WTC11 (cell line): ENCODE results near the gene OR2T10. TPM values are rescaled to one million over a fixed set of nuclear protein-coding genes. Genes with fewer than 3 reads are reported as not detected.

Source experiments
- ATAC-seq: fragments of 200-7000 bp; cut with Tn5 transposase; 2 replicates; pipeline ENCODE4 v1.10.0; 2021; ENCODE audit warnings: mild to moderate bottlenecking, moderate library complexity
- CTCF ChIA-PET: fragments of 300-600 bp; sonication (Branson Sonifier 250); formaldehyde crosslinking; loops from one replicate; lab custom pipeline; 2021; ENCODE audit warnings: antibody characterized with exemption; lab: Charles Lee
- POLR2A ChIA-PET: fragments of 350-600 bp; sonication (Branson Sonifier 250); formaldehyde crosslinking; loops from one replicate; lab custom pipeline; 2021; ENCODE audit warnings: antibody characterized with exemption; lab: Charles Lee
- DNase-seq: peaks from one replicate; pipeline ENCODE4 v3.0.0; 2021; ENCODE audit warnings: low spot score
- H3K27ac Mint-ChIP-seq: 2 replicates; pipeline ENCODE4 v1.8.0; 2021; ENCODE audit warnings: mixed read lengths
- H3K27me3 Mint-ChIP-seq: 2 replicates; pipeline ENCODE4 v1.8.0; 2021; ENCODE audit warnings: low read depth, mild to moderate bottlenecking, moderate library complexity, mixed read lengths
- H3K36me3 Mint-ChIP-seq: 2 replicates; pipeline ENCODE4 v1.8.0; 2021; ENCODE audit warnings: mixed read lengths
- H3K4me1 Mint-ChIP-seq: 2 replicates; pipeline ENCODE4 v1.8.0; 2022; ENCODE audit warnings: mixed read lengths
- H3K4me3 Mint-ChIP-seq: 2 replicates; pipeline ENCODE4 v1.8.0; 2021; ENCODE audit warnings: mild to moderate bottlenecking, moderate library complexity, mixed read lengths
- H3K9me3 Mint-ChIP-seq: 2 replicates; pipeline ENCODE4 v1.8.0; 2021; ENCODE audit warnings: mixed read lengths
- JUN ChIP-seq: sonication (generic); formaldehyde crosslinking; IDR thresholded peaks from 2 replicates; pipeline ENCODE4 v1.8.0; 2023; ENCODE audit warnings: mild to moderate bottlenecking, missing genetic modification reagents
- MYBL2 ChIP-seq: sonication (generic); formaldehyde crosslinking; IDR thresholded peaks from 2 replicates; pipeline ENCODE4 v1.8.1; 2023; ENCODE audit warnings: mild to moderate bottlenecking, moderate library complexity, missing genetic modification reagents
- PRRX2 ChIP-seq: fragments of 250-450 bp; sonication (Bioruptor Pico); IDR thresholded peaks from 2 replicates; pipeline ENCODE4 v1.8.0; 2021; ENCODE audit warnings: mild to moderate bottlenecking
- SP1 ChIP-seq: sonication (generic); formaldehyde crosslinking; conservative IDR thresholded peaks from 2 replicates; pipeline ENCODE4 v1.8.1; 2022; ENCODE audit warnings: missing genetic modification reagents
- TCF7 ChIP-seq: sonication (generic); formaldehyde crosslinking; IDR thresholded peaks from 2 replicates; pipeline ENCODE4 v1.8.0; 2022; ENCODE audit warnings: mild to moderate bottlenecking, low read depth, missing genetic modification reagents, moderate library complexity
- TEAD1 ChIP-seq: sonication (generic); formaldehyde crosslinking; IDR thresholded peaks from 2 replicates; pipeline ENCODE4 v1.8.0; 2022; ENCODE audit warnings: mild to moderate bottlenecking, missing genetic modification reagents
- TP53 ChIP-seq: sonication (generic); formaldehyde crosslinking; IDR thresholded peaks from 2 replicates; pipeline ENCODE4 v1.8.1; 2023; ENCODE audit warnings: mild to moderate bottlenecking, missing genetic modification reagents
- ZNF232 ChIP-seq: sonication (generic); formaldehyde crosslinking; IDR thresholded peaks from 2 replicates; pipeline ENCODE4 v1.8.0; 2022; ENCODE audit warnings: mild to moderate bottlenecking, missing genetic modification reagents
- ZNF263 ChIP-seq: sonication (generic); formaldehyde crosslinking; IDR thresholded peaks from 2 replicates; pipeline ENCODE4 v1.8.1; 2022; ENCODE audit warnings: low read depth, mild to moderate bottlenecking, moderate library complexity, missing genetic modification reagents
- ZNF423 ChIP-seq: fragments of 250-450 bp; sonication (Bioruptor Pico); IDR thresholded peaks from 2 replicates; pipeline ENCODE4 v2.1.2; 2022; ENCODE audit warnings: mild to moderate bottlenecking, moderate library complexity
- total RNA-seq: library from RNA; stranded (reverse); gene quantifications from 3 replicates; pipeline ENCODE4 v1.2.3, GENCODE V29; 2021
- TF ChIP-seq, protein P1 (sequence below): sonication (generic); formaldehyde crosslinking; IDR thresholded peaks from 2 replicates; pipeline ENCODE4 v1.8.1; 2023; ENCODE audit warnings: mild to moderate bottlenecking, missing genetic modification reagents
- TF ChIP-seq, protein P2 (sequence below): sonication (generic); formaldehyde crosslinking; IDR thresholded peaks from 2 replicates; pipeline ENCODE4 v1.8.0; 2023; ENCODE audit warnings: mild to moderate bottlenecking, missing genetic modification reagents
- TF ChIP-seq, protein P3 (sequence below): sonication (generic); formaldehyde crosslinking; IDR thresholded peaks from 2 replicates; pipeline ENCODE4 v1.8.1; 2023; ENCODE audit warnings: mild to moderate bottlenecking, missing genetic modification reagents, moderate library complexity
- TF ChIP-seq, protein P4 (sequence below): sonication (generic); formaldehyde crosslinking; conservative IDR thresholded peaks from 2 replicates; pipeline ENCODE4 v1.8.1; 2023; ENCODE audit warnings: mild to moderate bottlenecking, low read depth, missing genetic modification reagents, moderate library complexity
- TF ChIP-seq, protein P5 (sequence below): sonication (generic); formaldehyde crosslinking; IDR thresholded peaks from 2 replicates; pipeline ENCODE4 v1.8.1; 2022; ENCODE audit warnings: low read depth, missing genetic modification reagents, borderline replicate concordance
- TF ChIP-seq, protein P6 (sequence below): sonication (generic); formaldehyde crosslinking; IDR thresholded peaks from 2 replicates; pipeline ENCODE4 v1.8.0; 2022; ENCODE audit warnings: mild to moderate bottlenecking, missing genetic modification reagents
- TF ChIP-seq, protein P7 (sequence below): fragments of 250-450 bp; sonication (Bioruptor Pico); IDR thresholded peaks from 2 replicates; pipeline ENCODE4 v1.9.0; 2021; ENCODE audit warnings: moderate library complexity, mild to moderate bottlenecking, inconsistent platforms, borderline replicate concordance
- TF ChIP-seq, protein P8 (sequence below): fragments of 250-450 bp; sonication (Bioruptor Pico); IDR thresholded peaks from 2 replicates; pipeline ENCODE4 v1.8.0; 2021; ENCODE audit warnings: mild to moderate bottlenecking
- TF ChIP-seq, protein P9 (sequence below): fragments of 250-450 bp; sonication (Bioruptor Pico); IDR thresholded peaks from 2 replicates; pipeline ENCODE4 v1.9.0; 2021; ENCODE audit warnings: mild to moderate bottlenecking

The OR2T10 gene
- total RNA-seq, 1 experiment from 2014 or later, result not detected

DNA sequence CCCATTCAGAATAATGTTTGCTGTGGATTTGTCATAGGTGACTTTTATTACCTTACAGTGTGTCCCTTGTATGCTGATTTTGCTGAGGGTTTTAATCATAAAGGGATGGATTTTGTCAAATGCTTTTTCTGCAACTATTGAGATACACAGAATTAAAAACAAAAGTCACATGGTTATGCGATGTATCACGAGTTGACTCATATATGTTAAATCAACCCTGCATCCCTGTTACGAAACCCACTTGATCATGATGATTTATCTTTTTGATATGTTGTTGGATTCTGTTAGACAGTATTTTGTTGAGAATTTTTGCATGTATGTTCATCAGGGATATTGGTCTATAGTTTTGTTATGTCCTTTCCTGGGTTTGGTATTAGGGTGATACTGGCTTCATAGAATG is 12.2 kb downstream of the OR2T10 start:
- Mint-ChIP-seq H3K27ac (no peak overlapping the region), H3K4me1 (no peaks in the 10 kb centered on the region), H3K27me3 (no peaks in the 10 kb centered on the region; the same call in 1 of the 2 replicates)
- CTCF ChIA-PET, result no interaction called here
- TF ChIP-seq, protein P1, sequence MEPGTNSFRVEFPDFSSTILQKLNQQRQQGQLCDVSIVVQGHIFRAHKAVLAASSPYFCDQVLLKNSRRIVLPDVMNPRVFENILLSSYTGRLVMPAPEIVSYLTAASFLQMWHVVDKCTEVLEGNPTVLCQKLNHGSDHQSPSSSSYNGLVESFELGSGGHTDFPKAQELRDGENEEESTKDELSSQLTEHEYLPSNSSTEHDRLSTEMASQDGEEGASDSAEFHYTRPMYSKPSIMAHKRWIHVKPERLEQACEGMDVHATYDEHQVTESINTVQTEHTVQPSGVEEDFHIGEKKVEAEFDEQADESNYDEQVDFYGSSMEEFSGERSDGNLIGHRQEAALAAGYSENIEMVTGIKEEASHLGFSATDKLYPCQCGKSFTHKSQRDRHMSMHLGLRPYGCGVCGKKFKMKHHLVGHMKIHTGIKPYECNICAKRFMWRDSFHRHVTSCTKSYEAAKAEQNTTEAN, result no peak
- TF ChIP-seq MYBL2 (CRISPR knock-in tag) (no peak), PRRX2 (no peak), SP1 (CRISPR knock-in tag) (no peak), ZNF263 (CRISPR knock-in tag) (no peak), TCF7 (no peak), TEAD1 (CRISPR knock-in tag) (no peak)
- TF ChIP-seq, protein P2, sequence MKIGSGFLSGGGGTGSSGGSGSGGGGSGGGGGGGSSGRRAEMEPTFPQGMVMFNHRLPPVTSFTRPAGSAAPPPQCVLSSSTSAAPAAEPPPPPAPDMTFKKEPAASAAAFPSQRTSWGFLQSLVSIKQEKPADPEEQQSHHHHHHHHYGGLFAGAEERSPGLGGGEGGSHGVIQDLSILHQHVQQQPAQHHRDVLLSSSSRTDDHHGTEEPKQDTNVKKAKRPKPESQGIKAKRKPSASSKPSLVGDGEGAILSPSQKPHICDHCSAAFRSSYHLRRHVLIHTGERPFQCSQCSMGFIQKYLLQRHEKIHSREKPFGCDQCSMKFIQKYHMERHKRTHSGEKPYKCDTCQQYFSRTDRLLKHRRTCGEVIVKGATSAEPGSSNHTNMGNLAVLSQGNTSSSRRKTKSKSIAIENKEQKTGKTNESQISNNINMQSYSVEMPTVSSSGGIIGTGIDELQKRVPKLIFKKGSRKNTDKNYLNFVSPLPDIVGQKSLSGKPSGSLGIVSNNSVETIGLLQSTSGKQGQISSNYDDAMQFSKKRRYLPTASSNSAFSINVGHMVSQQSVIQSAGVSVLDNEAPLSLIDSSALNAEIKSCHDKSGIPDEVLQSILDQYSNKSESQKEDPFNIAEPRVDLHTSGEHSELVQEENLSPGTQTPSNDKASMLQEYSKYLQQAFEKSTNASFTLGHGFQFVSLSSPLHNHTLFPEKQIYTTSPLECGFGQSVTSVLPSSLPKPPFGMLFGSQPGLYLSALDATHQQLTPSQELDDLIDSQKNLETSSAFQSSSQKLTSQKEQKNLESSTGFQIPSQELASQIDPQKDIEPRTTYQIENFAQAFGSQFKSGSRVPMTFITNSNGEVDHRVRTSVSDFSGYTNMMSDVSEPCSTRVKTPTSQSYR, result no peak
- TF ChIP-seq, protein P3, sequence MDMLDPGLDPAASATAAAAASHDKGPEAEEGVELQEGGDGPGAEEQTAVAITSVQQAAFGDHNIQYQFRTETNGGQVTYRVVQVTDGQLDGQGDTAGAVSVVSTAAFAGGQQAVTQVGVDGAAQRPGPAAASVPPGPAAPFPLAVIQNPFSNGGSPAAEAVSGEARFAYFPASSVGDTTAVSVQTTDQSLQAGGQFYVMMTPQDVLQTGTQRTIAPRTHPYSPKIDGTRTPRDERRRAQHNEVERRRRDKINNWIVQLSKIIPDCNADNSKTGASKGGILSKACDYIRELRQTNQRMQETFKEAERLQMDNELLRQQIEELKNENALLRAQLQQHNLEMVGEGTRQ (CRISPR knock-in tag), result no peak
- TF ChIP-seq, protein P4, sequence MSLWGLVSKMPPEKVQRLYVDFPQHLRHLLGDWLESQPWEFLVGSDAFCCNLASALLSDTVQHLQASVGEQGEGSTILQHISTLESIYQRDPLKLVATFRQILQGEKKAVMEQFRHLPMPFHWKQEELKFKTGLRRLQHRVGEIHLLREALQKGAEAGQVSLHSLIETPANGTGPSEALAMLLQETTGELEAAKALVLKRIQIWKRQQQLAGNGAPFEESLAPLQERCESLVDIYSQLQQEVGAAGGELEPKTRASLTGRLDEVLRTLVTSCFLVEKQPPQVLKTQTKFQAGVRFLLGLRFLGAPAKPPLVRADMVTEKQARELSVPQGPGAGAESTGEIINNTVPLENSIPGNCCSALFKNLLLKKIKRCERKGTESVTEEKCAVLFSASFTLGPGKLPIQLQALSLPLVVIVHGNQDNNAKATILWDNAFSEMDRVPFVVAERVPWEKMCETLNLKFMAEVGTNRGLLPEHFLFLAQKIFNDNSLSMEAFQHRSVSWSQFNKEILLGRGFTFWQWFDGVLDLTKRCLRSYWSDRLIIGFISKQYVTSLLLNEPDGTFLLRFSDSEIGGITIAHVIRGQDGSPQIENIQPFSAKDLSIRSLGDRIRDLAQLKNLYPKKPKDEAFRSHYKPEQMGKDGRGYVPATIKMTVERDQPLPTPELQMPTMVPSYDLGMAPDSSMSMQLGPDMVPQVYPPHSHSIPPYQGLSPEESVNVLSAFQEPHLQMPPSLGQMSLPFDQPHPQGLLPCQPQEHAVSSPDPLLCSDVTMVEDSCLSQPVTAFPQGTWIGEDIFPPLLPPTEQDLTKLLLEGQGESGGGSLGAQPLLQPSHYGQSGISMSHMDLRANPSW, result no peak
- TF ChIP-seq, protein P5, sequence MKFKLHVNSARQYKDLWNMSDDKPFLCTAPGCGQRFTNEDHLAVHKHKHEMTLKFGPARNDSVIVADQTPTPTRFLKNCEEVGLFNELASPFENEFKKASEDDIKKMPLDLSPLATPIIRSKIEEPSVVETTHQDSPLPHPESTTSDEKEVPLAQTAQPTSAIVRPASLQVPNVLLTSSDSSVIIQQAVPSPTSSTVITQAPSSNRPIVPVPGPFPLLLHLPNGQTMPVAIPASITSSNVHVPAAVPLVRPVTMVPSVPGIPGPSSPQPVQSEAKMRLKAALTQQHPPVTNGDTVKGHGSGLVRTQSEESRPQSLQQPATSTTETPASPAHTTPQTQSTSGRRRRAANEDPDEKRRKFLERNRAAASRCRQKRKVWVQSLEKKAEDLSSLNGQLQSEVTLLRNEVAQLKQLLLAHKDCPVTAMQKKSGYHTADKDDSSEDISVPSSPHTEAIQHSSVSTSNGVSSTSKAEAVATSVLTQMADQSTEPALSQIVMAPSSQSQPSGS (CRISPR knock-in tag), result no peak
- TF ChIP-seq, all 79 proteins: peak for 0
- Mint-ChIP-seq H3K4me3 (no peak overlapping the region), H3K36me3 (peaks cover 48% of the 10 kb centered on the region), H3K9me3 (peaks cover 76% of the 10 kb centered on the region)
- POLR2A ChIA-PET, result no interaction called here
- ATAC-seq (no peak), DNase-seq (no peak)

DNA sequence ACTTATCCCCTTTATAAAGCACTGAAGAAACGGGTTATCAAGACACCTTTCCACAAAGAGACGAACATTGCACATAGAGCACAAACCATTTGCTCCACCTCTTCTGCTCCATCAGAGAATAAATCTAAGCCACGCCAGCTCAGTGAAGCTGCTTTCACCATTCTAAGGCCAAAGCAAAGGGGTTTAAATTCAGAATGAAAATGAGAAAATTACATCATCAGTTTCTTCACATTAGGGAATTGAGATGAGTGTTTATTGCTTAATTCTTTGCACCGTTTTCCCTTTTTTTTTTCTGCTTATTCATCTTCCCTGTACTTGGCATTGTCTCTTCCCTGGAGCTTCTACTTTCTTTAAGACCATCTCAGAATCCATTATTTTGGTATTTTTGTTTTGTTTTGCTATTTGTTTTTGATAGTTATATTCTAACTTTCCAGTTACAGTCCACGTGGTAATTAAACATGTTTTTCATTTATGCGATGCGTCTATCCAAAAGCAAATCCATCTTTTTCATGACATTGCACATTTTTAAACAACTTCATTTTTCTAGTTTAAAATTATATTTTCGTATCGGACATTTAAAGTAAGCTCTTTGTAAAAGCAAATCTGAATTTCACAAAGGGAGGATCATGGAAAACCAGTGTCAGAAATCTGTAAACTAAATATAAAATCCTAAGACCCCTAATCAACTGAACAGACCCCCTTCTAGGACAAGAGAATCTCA is 21.1 kb downstream of the OR2T10 start:
- ATAC-seq, result no peak
- peaks cover 41% of the 10 kb centered on the region for H3K36me3 Mint-ChIP-seq
- POLR2A ChIA-PET, result no interaction called here
- no peak for DNase-seq
- H3K4me3 Mint-ChIP-seq, result no peak overlapping the region
- no peaks in the 10 kb centered on the region for H3K4me1 Mint-ChIP-seq
- H3K27ac Mint-ChIP-seq, result no peak overlapping the region
- H3K9me3 Mint-ChIP-seq, result peaks cover 59% of the 10 kb centered on the region
- peaks cover 3% of the 10 kb centered on the region; the same call in 1 of the 2 replicates for H3K27me3 Mint-ChIP-seq
- CTCF ChIA-PET, result no interaction called here
- TF ChIP-seq MYBL2 (CRISPR knock-in tag), result no peak
- TF ChIP-seq, protein P3 (CRISPR knock-in tag), result no peak
- TF ChIP-seq ZNF423 (CRISPR knock-in tag), result no peak
- no peak for TF ChIP-seq TP53 (CRISPR knock-in tag)
- TF ChIP-seq, protein P6, sequence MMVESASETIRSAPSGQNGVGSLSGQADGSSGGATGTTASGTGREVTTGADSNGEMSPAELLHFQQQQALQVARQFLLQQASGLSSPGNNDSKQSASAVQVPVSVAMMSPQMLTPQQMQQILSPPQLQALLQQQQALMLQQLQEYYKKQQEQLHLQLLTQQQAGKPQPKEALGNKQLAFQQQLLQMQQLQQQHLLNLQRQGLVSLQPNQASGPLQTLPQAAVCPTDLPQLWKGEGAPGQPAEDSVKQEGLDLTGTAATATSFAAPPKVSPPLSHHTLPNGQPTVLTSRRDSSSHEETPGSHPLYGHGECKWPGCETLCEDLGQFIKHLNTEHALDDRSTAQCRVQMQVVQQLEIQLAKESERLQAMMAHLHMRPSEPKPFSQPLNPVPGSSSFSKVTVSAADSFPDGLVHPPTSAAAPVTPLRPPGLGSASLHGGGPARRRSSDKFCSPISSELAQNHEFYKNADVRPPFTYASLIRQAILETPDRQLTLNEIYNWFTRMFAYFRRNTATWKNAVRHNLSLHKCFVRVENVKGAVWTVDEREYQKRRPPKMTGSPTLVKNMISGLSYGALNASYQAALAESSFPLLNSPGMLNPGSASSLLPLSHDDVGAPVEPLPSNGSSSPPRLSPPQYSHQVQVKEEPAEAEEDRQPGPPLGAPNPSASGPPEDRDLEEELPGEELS (CRISPR knock-in tag), result no peak
- TF ChIP-seq JUN (CRISPR knock-in tag), result no peak
- TF ChIP-seq ZNF232, result no peak
- TF ChIP-seq, protein P7, sequence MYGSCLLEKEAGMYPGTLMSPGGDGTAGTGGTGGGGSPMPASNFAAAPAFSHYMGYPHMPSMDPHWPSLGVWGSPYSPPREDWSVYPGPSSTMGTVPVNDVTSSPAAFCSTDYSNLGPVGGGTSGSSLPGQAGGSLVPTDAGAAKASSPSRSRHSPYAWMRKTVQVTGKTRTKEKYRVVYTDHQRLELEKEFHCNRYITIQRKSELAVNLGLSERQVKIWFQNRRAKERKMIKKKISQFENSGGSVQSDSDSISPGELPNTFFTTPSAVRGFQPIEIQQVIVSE (CRISPR knock-in tag), result no peak
- TF ChIP-seq, protein P8, sequence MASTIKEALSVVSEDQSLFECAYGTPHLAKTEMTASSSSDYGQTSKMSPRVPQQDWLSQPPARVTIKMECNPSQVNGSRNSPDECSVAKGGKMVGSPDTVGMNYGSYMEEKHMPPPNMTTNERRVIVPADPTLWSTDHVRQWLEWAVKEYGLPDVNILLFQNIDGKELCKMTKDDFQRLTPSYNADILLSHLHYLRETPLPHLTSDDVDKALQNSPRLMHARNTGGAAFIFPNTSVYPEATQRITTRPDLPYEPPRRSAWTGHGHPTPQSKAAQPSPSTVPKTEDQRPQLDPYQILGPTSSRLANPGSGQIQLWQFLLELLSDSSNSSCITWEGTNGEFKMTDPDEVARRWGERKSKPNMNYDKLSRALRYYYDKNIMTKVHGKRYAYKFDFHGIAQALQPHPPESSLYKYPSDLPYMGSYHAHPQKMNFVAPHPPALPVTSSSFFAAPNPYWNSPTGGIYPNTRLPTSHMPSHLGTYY (CRISPR knock-in tag), result no peak
- TF ChIP-seq, protein P9, sequence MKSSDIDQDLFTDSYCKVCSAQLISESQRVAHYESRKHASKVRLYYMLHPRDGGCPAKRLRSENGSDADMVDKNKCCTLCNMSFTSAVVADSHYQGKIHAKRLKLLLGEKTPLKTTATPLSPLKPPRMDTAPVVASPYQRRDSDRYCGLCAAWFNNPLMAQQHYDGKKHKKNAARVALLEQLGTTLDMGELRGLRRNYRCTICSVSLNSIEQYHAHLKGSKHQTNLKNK (CRISPR knock-in tag), result no peak
